Endothelial cell of umbilical vein (primary cell): ENCODE measurements around the gene SPSB3. TPM values are rescaled to one million over a fixed set of nuclear protein-coding genes. Genes with fewer than 3 reads are reported as not detected.

Experiments used
- BruUV-seq: library from RNA; stranded (reverse); fragments of 400-500 nt; replicated peaks from 2 replicates; lab custom pipeline; 2021; lab: Mats Ljungman, UMichigan
- CTCF ChIA-PET: fragments of 300-600, 350-600 bp; sonication (Branson Sonifier 250); formaldehyde crosslinking; loops from one replicate; lab custom pipeline; 2021; ENCODE audit warnings: antibody characterized with exemption, inconsistent platforms; lab: Charles Lee
- POLR2A ChIA-PET: fragments of 300-600, 350-600 bp; sonication (Branson Sonifier 250); formaldehyde crosslinking; loops from one replicate; lab custom pipeline; 2021; ENCODE audit warnings: antibody characterized with exemption, inconsistent platforms; lab: Charles Lee
- DNase-seq: peaks from one replicate; pipeline ENCODE4 v3.0.0-alpha.2; 2011; ENCODE audit warnings: low read depth, low spot score
- FAIRE-seq: peaks from 2 replicates; lab custom pipeline; 2011; peaks lifted over from hg19 to GRCh38; lab: Jason Lieb, UNC
- H2AFZ ChIP-seq: 2 replicates; pipeline ENCODE4 v1.6.0; 2012; ENCODE audit warnings: low read depth, low read length, control low read depth, inconsistent platforms
- H3K27ac ChIP-seq: 2 replicates; pipeline ENCODE4 v1.5.1; 2011; ENCODE audit warnings: low read depth, mild to moderate bottlenecking, control low read depth, low read length, moderate library complexity; ENCODE audit not compliant: insufficient read depth
- H3K27me3 ChIP-seq, 2 experiments: 2 replicates each; pipeline versions ENCODE4 v1.6.0 to v1.6.1; 2011; ENCODE audit warnings: low read length in 2 of 2, mixed read lengths in 1 of 2; ENCODE audit not compliant: control insufficient read depth in 2 of 2, insufficient read depth in 2 of 2
- H3K36me3 ChIP-seq, 2 experiments: 2 replicates in 1 of 2; 3 replicates in 1 of 2; pipeline ENCODE4 v1.5.1; 2011; ENCODE audit warnings: low read length in 2 of 2, mild to moderate bottlenecking in 1 of 2, moderate library complexity in 1 of 2; ENCODE audit not compliant: control insufficient read depth in 2 of 2, insufficient read depth in 2 of 2; ENCODE audit errors: extremely low read depth in 1 of 2
- H3K4me1 ChIP-seq: 3 replicates; pipeline ENCODE4 v1.5.1; 2011; ENCODE audit warnings: mild to moderate bottlenecking, low read length; ENCODE audit not compliant: control insufficient read depth, insufficient read depth; ENCODE audit errors: extremely low read depth
- H3K4me2 ChIP-seq: 2 replicates; pipeline ENCODE4 v1.6.1; 2011; ENCODE audit warnings: low read length, control low read depth, mixed read lengths; ENCODE audit not compliant: insufficient read depth
- H3K4me3 ChIP-seq, 3 experiments: fragments of 200-600 bp in 1 of 3; sonication (generic), shearing (Covaris generic) in 1 of 3; replicated peaks in 1 of 3; 2 replicates each; pipeline ENCODE4 v1.5.1; 2011 to 2016; ENCODE audit warnings: control low read depth in 3 of 3, low read length in 3 of 3, mild to moderate bottlenecking in 2 of 3, inconsistent platforms in 1 of 3, low read depth in 1 of 3, moderate library complexity in 1 of 3; ENCODE audit not compliant: insufficient read depth in 1 of 3
- H3K79me2 ChIP-seq: 2 replicates; pipeline ENCODE4 v1.6.0; 2012; ENCODE audit warnings: low read length, inconsistent platforms; ENCODE audit not compliant: control insufficient read depth, insufficient read depth
- H3K9ac ChIP-seq: replicated peaks from 2 replicates; pipeline ENCODE3; 2011; ENCODE audit warnings: low read length, control low read depth; ENCODE audit not compliant: insufficient read depth; ENCODE audit errors: extremely low read depth
- H3K9me1 ChIP-seq: replicated peaks from 3 replicates; pipeline ENCODE4 v1.6.0; 2011; ENCODE audit warnings: mild to moderate bottlenecking, low read length; ENCODE audit not compliant: control insufficient read depth, insufficient read depth; ENCODE audit errors: extremely low read depth
- H3K9me3 ChIP-seq: replicated peaks from 2 replicates; pipeline ENCODE4 v1.5.1; 2012; ENCODE audit warnings: low read length, inconsistent platforms; ENCODE audit not compliant: control insufficient read depth, insufficient read depth
- H4K20me1 ChIP-seq: replicated peaks from 2 replicates; pipeline ENCODE3; 2011; ENCODE audit warnings: mild to moderate bottlenecking, low read length; ENCODE audit not compliant: control insufficient read depth, insufficient read depth; ENCODE audit errors: extremely low read depth
- EZH2 ChIP-seq: IDR thresholded peaks from 2 replicates; pipeline ENCODE4 v1.6.1; 2012; ENCODE audit warnings: borderline replicate concordance, low read depth, mild to moderate bottlenecking, moderate library complexity, low read length, inconsistent platforms; ENCODE audit not compliant: severe bottlenecking
- FOS ChIP-seq: IDR thresholded peaks from 2 replicates; pipeline ENCODE4 v1.6.1; 2011; ENCODE audit warnings: mild to moderate bottlenecking, low read length, moderate library complexity, borderline replicate concordance; ENCODE audit not compliant: insufficient read depth
- GATA2 ChIP-seq: IDR thresholded peaks from 2 replicates; pipeline ENCODE4 v1.7.0; 2011; ENCODE audit warnings: low read depth, mild to moderate bottlenecking, moderate library complexity, mixed read lengths, low read length; ENCODE audit not compliant: insufficient read length, insufficient read depth
- JUN ChIP-seq: IDR thresholded peaks from 2 replicates; pipeline ENCODE4 v1.6.1; 2011; ENCODE audit warnings: borderline replicate concordance, low read depth; ENCODE audit not compliant: insufficient read length, insufficient read depth
- MYC ChIP-seq: IDR thresholded peaks from one replicate; pipeline ENCODE4 v1.6.1; 2011; ENCODE audit warnings: mild to moderate bottlenecking, low read depth, low read length
- POLR2A ChIP-seq: IDR thresholded peaks from 2 replicates; pipeline ENCODE4 v1.6.1; 2012; ENCODE audit warnings: low read depth, mild to moderate bottlenecking, control low read depth, low read length
- POLR2AphosphoS5 ChIP-seq: IDR thresholded peaks from 2 replicates; pipeline ENCODE4 v1.6.1; 2012; ENCODE audit warnings: low read depth, mild to moderate bottlenecking, control low read depth, low read length, moderate library complexity; ENCODE audit not compliant: insufficient read depth
- dilution Hi-C: fragments of 300-500 bp; cut with MboI; formaldehyde crosslinking; loops from one replicate; pipeline ENCODE4 v1.15.0; 2019; ENCODE audit warnings: low sequenced_read_pairs; ENCODE audit not compliant: extremely low pct_ligation_motif_present
- intact Hi-C: fragments of 100-400 bp; cut with micrococcal nuclease; formaldehyde crosslinking; loops from one replicate; pipeline ENCODE4 v1.10.0; 2022
- polyA plus RNA-seq, 4 experiments: library from polyadenylated mRNA; depleted of rRNA in 3 of 4; stranded (reverse) in 3 of 4; unstranded in 1 of 4; fragments of >200 nt; gene quantifications; 2 replicates each; pipeline versions ENCODE4 v1.2.1 to v1.2.3, GENCODE V29; 2011 to 2012; ENCODE audit warnings: missing spikeins in 1 of 4
- total RNA-seq: library from RNA; stranded (reverse); gene quantifications from 2 replicates; pipeline ENCODE4 v1.2.3, GENCODE V29; 2021
- TF ChIP-seq, protein P1 (sequence below), 2 donors: IDR thresholded peaks; 1 replicate in 1 of 2; 2 replicates in 1 of 2; pipeline ENCODE4 v1.5.1; 2011; ENCODE audit warnings: low read length in 2 of 2, mild to moderate bottlenecking in 2 of 2, moderate library complexity in 2 of 2, control low read depth in 1 of 2, inconsistent platforms in 1 of 2, low read depth in 1 of 2; ENCODE audit not compliant: insufficient read depth in 1 of 2; ENCODE audit errors: extremely low read depth in 1 of 2
- TF ChIP-seq, protein P2 (sequence below): IDR thresholded peaks from 2 replicates; pipeline ENCODE4 v1.6.1; 2011; ENCODE audit not compliant: insufficient read depth, insufficient read length

The SPSB3 gene
- total and polyA plus RNA-seq, 2 donors (not counting 3 experiments of a cell fraction or from before 2014, with no cell fraction given): 39.0 to 86.2 TPM

DNA sequence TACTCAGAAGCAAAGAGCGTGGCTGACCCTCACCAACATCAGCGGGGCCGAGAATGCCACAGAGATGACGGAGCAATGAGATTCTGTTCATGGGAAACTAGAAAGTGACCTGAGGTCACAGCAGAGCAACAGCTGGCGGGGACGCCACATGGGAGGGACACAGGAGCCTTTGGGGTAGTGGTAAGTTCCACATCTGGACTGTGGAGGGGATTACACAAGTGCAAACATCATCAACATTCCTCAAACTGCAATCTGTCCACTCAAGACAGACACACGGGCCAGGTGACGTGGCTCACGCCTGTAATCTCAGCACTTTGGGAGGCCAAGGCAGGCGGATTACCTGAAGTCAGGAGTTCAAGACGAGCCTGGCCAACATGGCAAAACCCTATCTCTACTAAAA lies 33.1 kb upstream of the SPSB3 start:
- H3K27me3 ChIP-seq: no peaks in the 10 kb centered on the region
- no peaks in the 10 kb centered on the region for H4K20me1 ChIP-seq
- no peak overlapping the region for H3K4me3 ChIP-seq
- no peak overlapping the region for H3K27ac ChIP-seq
- no TSS peak for BruUV-seq
- TF ChIP-seq POLR2AphosphoS5 (no peak), EZH2 (no peak), MYC (no peak), POLR2A (no peak), FOS (no peak), JUN (no peak), GATA2 (no peak)
- TF ChIP-seq, protein P1, sequence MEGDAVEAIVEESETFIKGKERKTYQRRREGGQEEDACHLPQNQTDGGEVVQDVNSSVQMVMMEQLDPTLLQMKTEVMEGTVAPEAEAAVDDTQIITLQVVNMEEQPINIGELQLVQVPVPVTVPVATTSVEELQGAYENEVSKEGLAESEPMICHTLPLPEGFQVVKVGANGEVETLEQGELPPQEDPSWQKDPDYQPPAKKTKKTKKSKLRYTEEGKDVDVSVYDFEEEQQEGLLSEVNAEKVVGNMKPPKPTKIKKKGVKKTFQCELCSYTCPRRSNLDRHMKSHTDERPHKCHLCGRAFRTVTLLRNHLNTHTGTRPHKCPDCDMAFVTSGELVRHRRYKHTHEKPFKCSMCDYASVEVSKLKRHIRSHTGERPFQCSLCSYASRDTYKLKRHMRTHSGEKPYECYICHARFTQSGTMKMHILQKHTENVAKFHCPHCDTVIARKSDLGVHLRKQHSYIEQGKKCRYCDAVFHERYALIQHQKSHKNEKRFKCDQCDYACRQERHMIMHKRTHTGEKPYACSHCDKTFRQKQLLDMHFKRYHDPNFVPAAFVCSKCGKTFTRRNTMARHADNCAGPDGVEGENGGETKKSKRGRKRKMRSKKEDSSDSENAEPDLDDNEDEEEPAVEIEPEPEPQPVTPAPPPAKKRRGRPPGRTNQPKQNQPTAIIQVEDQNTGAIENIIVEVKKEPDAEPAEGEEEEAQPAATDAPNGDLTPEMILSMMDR (IDR thresholded peaks at IDR 0.05; ENCODE audit: extremely low read depth in 1 of 2, insufficient read depth in 1 of 2, low read depth in 1 of 2, low read length in 2 of 2): no peak
- TF ChIP-seq, protein P2, sequence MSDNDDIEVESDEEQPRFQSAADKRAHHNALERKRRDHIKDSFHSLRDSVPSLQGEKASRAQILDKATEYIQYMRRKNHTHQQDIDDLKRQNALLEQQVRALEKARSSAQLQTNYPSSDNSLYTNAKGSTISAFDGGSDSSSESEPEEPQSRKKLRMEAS: no peak
- FAIRE-seq: no peak
- H3K9me1 ChIP-seq: no peaks in the 10 kb centered on the region
- H3K9me3 ChIP-seq: no peaks in the 10 kb centered on the region
- dilution Hi-C loops (no loop called here), intact Hi-C loops (no loop called here)
- no peak for DNase-seq
- no peak overlapping the region for H2AFZ ChIP-seq
- H3K4me2 ChIP-seq: no peak overlapping the region
- H3K9ac ChIP-seq: no peak overlapping the region
- no peaks in the 10 kb centered on the region for H3K79me2 ChIP-seq
- H3K36me3 ChIP-seq: peaks cover 0 to 27% of the 10 kb centered on the region in 2 experiments
- POLR2A ChIA-PET: no interaction called here
- H3K4me1 ChIP-seq: no peaks in the 10 kb centered on the region
- CTCF ChIA-PET: interaction anchor here (0.7 kb wide), 1 partner anchor 43 kb away, joined by 4 read pairs; no protein-coding TSS in a partner anchor
